HEK293T (cell line): ENCODE data around the gene UBASH3A.

Experiments used
- CTCF ChIA-PET: fragments of 350-600 bp; formaldehyde crosslinking; extraction: SDS; loops from one replicate; lab custom pipeline; 2021; ENCODE audit warnings: antibody characterized with exemption, inconsistent platforms; lab: Yijun Ruan, JAX
- POLR2A ChIA-PET: fragments of 350-600 bp; formaldehyde crosslinking; extraction: SDS; loops from one replicate; lab custom pipeline; 2020; ENCODE audit warnings: antibody characterized with exemption, inconsistent platforms; lab: Yijun Ruan, JAX
- DNase-seq: peaks from one replicate; pipeline ENCODE4 v3.0.0; 2012; ENCODE audit warnings: mixed read lengths; ENCODE audit errors: extremely low spot score
- ARNT ChIP-seq: fragments of 450-650 bp; IDR thresholded peaks from 2 replicates; pipeline ENCODE4 v1.6.1; 2017; ENCODE audit warnings: mild to moderate bottlenecking
- BHLHE40 ChIP-seq: fragments of 450-650 bp; IDR thresholded peaks from 2 replicates; pipeline ENCODE4 v1.6.1; 2016; ENCODE audit warnings: mild to moderate bottlenecking, moderate library complexity, borderline replicate concordance
- CTBP1 ChIP-seq: fragments of 450-650 bp; IDR thresholded peaks from 2 replicates; pipeline ENCODE4 v1.6.1; 2016; ENCODE audit warnings: borderline replicate concordance
- ELF4 ChIP-seq: fragments of 450-650 bp; IDR thresholded peaks from 2 replicates; pipeline ENCODE4 v1.6.1; 2017; ENCODE audit warnings: antibody characterized with exemption
- FOXA1 ChIP-seq: fragments of 450-650 bp; IDR thresholded peaks from 2 replicates; pipeline ENCODE4 v1.6.1; 2016; ENCODE audit warnings: mild to moderate bottlenecking
- FOXK2 ChIP-seq: fragments of 450-650 bp; IDR thresholded peaks from 2 replicates; pipeline ENCODE4 v1.6.1; 2016; ENCODE audit warnings: mild to moderate bottlenecking
- FOXM1 ChIP-seq: fragments of 450-650 bp; IDR thresholded peaks from 2 replicates; pipeline ENCODE4 v1.6.1; 2017; ENCODE audit warnings: mild to moderate bottlenecking, borderline replicate concordance
- HDGF ChIP-seq: fragments of 450-650 bp; IDR thresholded peaks from 2 replicates; pipeline ENCODE4 v1.6.1; 2017; ENCODE audit warnings: antibody characterized with exemption, borderline replicate concordance
- L3MBTL2 ChIP-seq: fragments of 450-650 bp; conservative IDR thresholded peaks from 2 replicates; pipeline ENCODE4 v1.6.1; 2016; ENCODE audit warnings: mild to moderate bottlenecking
- LEF1 ChIP-seq: fragments of 450-650 bp; IDR thresholded peaks from 2 replicates; pipeline ENCODE4 v1.6.1; 2017; ENCODE audit warnings: mild to moderate bottlenecking, borderline replicate concordance
- NFRKB ChIP-seq: fragments of 450-650 bp; IDR thresholded peaks from 2 replicates; pipeline ENCODE4 v1.6.1; 2016; ENCODE audit warnings: mild to moderate bottlenecking, moderate library complexity
- SP1 ChIP-seq: fragments of 450-650 bp; IDR thresholded peaks from 2 replicates; pipeline ENCODE4 v1.6.1; 2017
- SUZ12 ChIP-seq: fragments of 450-650 bp; IDR thresholded peaks from 2 replicates; pipeline ENCODE4 v1.6.1; 2016; ENCODE audit warnings: mild to moderate bottlenecking
- TARDBP ChIP-seq: fragments of 450-650 bp; IDR thresholded peaks from 2 replicates; pipeline ENCODE4 v1.6.1; 2016
- ZNF384 ChIP-seq: fragments of 450-650 bp; IDR thresholded peaks from 2 replicates; pipeline ENCODE4 v1.6.1; 2016
- TF ChIP-seq, protein P1 (sequence below): fragments of 450-650 bp; IDR thresholded peaks from 2 replicates; pipeline ENCODE4 v1.6.1; 2016

Gene UBASH3A

DNA sequence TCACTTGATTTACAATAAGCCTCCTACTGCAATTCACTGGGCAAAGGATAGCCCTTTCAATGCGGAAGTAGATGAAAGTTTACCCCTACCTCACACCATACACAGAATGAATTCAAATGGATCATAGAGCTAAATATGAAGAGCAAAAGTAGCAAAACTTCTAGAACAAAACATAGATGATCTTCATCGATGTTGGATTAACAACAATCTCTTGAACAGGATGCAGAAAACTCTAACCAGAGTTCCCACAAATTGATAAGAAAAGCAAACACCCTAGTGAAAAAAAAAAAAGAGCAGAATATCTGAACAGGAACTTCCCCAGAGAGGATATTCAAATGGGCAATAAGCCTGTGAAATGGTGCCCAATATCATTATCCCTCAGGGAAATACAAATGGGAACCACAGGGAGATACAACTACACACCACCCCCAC, 1.9 kb upstream of the UBASH3A start:
- CTCF ChIA-PET: no interaction called here
- DNase-seq: no peak
- TF ChIP-seq ELF4 (no peak), SP1 (no peak)
- POLR2A ChIA-PET: no interaction called here

DNA sequence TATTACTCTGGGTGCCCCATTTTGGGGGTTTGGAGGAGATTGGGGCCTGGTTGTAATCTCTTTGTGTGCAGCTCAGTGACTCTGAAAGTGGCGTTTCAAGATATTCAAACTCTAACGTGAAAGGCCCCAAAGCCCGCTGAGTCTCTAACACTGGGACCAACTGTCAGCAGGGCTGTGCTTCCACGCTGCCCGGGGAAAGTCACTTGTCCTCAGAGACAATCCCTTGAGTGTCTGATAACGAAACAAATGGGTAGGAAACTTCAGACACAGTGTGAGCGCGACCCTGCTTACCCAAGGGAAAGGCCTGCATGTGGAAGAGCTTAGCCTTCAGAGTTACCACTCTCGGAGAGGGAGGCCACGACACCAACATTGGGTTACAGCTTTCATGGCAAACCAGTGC, 837 bp downstream of the UBASH3A start:
- no peak for TF ChIP-seq SP1
- TF ChIP-seq ELF4: no peak
- TF ChIP-seq BHLHE40: no peak
- no peak for TF ChIP-seq FOXM1
- no peak for TF ChIP-seq SUZ12
- no peak for TF ChIP-seq TARDBP
- no peak for TF ChIP-seq L3MBTL2
- no peak for TF ChIP-seq HDGF
- no peak for TF ChIP-seq LEF1
- TF ChIP-seq FOXK2: no peak
- no peak for TF ChIP-seq NFRKB
- TF ChIP-seq, protein P1, sequence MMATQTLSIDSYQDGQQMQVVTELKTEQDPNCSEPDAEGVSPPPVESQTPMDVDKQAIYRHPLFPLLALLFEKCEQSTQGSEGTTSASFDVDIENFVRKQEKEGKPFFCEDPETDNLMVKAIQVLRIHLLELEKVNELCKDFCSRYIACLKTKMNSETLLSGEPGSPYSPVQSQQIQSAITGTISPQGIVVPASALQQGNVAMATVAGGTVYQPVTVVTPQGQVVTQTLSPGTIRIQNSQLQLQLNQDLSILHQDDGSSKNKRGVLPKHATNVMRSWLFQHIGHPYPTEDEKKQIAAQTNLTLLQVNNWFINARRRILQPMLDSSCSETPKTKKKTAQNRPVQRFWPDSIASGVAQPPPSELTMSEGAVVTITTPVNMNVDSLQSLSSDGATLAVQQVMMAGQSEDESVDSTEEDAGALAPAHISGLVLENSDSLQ: no peak
- TF ChIP-seq ARNT: no peak
- TF ChIP-seq ZNF384: no peak
- no peak for TF ChIP-seq CTBP1
- POLR2A ChIA-PET: interaction anchor here (0.6 kb wide), 1 partner anchor 265 kb away, joined by 3 read pairs; no protein-coding TSS in a partner anchor
- CTCF ChIA-PET: no interaction called here
- DNase-seq: no peak

DNA sequence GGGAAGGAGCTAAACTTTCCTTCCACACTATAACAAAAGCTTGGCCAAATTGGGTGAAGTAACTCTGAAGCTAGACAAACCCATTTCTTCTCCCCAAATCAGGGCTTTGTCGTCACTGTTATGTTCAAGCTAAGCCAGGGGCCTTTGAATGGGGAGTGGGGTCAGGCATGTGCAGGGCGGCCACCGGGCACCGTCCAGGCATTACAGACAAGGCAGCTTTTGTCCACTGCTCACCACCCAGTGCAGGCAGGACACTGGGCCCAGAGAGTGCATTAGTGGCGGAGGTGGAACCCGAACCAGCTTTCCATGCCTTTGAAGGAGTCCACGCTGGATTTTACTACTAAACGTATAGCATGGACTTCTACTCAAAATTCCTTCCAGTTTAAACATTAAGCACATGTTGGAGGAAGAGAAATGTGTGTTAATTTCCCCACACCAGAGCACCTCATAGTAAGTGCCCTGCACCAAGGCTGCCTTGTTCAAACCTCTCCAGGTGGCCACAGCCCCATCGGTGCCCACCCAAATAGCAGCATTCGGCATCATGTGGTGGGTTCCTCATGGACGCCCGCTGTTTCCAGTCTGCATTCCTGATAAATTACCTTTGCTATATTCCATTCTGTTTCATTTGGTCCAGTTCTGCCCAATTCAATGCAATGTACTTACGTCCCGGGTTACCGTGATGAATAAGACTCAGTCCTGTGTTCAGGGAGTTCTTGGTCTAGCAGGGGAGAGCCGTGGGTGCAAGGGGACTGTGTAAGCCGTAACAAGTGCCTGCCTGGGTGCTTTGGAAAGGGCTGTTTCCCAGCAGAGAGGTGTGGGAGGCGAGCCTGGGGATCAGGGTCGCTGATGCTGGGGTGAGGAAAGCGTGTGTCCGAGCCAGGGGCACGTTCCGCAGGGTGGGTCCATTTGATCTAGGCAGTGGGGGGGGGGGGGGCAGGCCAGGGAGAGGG, 1.6 kb downstream of the UBASH3A start:
- DNase-seq: no peak
- TF ChIP-seq SP1 (no peak), LEF1 (no peak), BHLHE40 (no peak), HDGF (no peak), L3MBTL2 (no peak), ZNF384 (no peak), TARDBP (no peak), FOXA1 (no peak), SUZ12 (no peak), ARNT (no peak), ELF4 (no peak), CTBP1 (no peak)
- TF ChIP-seq, protein P1: no peak
- CTCF ChIA-PET: no interaction called here
- POLR2A ChIA-PET: interaction anchor here (0.6 kb wide), 1 partner anchor 266 kb away, joined by 3 read pairs; no protein-coding TSS in a partner anchor

- ChIA-PET POLR2A (no interaction called here), CTCF (no interaction called here)
- TF ChIP-seq LEF1 (no peak), ARNT (no peak), SP1 (no peak), CTBP1 (no peak), FOXM1 (no peak), BHLHE40 (no peak), FOXA1 (no peak), HDGF (no peak), SUZ12 (no peak), ZNF384 (no peak)
- TF ChIP-seq, protein P1: no peak
- no peak for DNase-seq
These were observed 2.5 kb downstream of the UBASH3A start for GRCh38 chr21:42406201-42406621.

DNA sequence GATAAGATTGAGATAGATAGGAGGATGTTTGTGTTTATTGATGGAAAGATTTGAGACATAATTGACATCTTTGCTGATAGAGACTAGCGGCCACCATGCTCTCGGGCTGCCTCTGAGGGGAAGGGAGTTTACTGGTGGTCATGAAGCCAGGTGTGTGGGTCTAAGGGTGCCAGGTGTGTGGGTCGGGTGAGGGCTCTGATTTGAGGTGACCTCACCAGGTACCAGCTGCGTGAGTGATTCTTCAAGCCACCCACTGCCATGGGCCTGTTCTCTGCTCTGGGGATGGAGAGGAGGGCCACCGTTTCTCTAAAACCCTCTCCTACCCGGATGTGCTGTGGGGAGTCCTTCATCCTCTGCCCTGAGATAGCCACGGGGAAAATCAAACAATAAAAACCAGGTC, 3.2 kb downstream of the UBASH3A start:
- DNase-seq: no peak
- CTCF ChIA-PET: no interaction called here
- no peak for TF ChIP-seq TARDBP
- TF ChIP-seq CTBP1: no peak
- TF ChIP-seq FOXA1: no peak
- no peak for TF ChIP-seq FOXK2
- TF ChIP-seq ELF4: no peak
- TF ChIP-seq LEF1: no peak
- TF ChIP-seq SUZ12: no peak
- TF ChIP-seq FOXM1: no peak
- TF ChIP-seq, protein P1: no peak
- no peak for TF ChIP-seq L3MBTL2
- TF ChIP-seq ZNF384: no peak
- TF ChIP-seq ARNT: no peak
- TF ChIP-seq HDGF: no peak
- TF ChIP-seq BHLHE40: no peak
- TF ChIP-seq NFRKB: no peak
- POLR2A ChIA-PET: no interaction called here
